AG04449 (cell line): Measurements from ENCODE around the gene MUC3A.
A peak's percentile ranks its signal among the peaks of the same experiment; 100 is the strongest.
"Not testable (repeated sequence)": the region's sequence is repeated elsewhere in the genome, so short reads cannot be mapped to it uniquely, and the experiment has no call there.

Experiments
- CTCF ChIA-PET: fragments of 350-600 bp; formaldehyde crosslinking; extraction: SDS; loops from one replicate; lab custom pipeline; 2021; ENCODE audit warnings: antibody characterized with exemption; lab: Yijun Ruan, JAX
- POLR2A ChIA-PET: fragments of 400-600, 350-600 bp; formaldehyde crosslinking; extraction: SDS; loops from one replicate; lab custom pipeline; 2020; ENCODE audit warnings: antibody characterized with exemption, inconsistent platforms; lab: Yijun Ruan, JAX
- DNase-seq: peaks from one replicate; pipeline ENCODE4 v3.0.0-alpha.2; 2010; ENCODE audit warnings: low read depth, low spot score
- H3K4me3 ChIP-seq: 2 replicates; pipeline ENCODE4 v1.5.1; 2011; ENCODE audit warnings: low read depth, mild to moderate bottlenecking, control low read depth, low read length
- TF ChIP-seq, protein P1 (sequence below): IDR thresholded peaks from one replicate; pipeline ENCODE4 v1.5.1; 2011; ENCODE audit warnings: mild to moderate bottlenecking, moderate library complexity, low read length, control low read depth, inconsistent platforms; ENCODE audit not compliant: insufficient read depth; ENCODE audit errors: missing control alignments

The MUC3A gene

DNA sequence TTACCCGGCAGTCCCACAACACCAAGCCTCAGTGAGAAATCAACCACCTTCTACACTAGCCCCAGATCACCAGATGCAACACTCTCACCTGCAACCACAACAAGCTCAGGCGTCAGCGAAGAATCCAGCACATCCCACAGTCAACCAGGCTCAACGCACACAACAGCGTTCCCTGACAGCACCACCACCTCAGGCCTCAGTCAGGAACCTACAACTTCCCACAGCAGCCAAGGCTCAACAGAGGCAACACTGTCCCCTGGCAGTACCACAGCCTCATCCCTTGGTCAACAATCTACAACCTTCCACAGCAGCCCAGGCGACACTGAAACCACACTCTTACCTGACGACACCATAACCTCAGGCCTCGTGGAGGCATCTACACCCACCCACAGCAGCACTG lies 53.0 kb downstream of the MUC3A start:
- POLR2A ChIA-PET, CTCF ChIA-PET, H3K4me3 ChIP-seq, DNase-seq: not testable (repeated sequence)

DNA sequence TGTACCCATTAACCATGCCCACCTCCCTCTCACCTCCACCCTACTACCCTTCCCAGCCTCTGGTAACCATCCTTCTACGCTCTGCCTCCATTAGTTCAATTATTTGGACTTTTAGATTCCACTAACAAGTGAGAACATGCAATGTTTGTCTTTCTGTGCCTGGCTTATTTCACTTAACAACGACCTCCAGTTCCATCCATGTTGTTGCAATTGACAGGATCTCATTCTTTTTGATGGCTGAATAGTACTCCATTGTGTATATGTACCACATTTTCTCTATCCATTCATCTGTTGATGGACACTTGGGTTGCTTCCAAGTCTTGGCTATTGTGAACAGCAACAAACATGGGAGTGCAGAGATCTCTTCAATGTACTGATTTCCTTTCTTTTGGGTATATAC lies 58.0 kb downstream of the MUC3A start:
- DNase-seq, CTCF ChIA-PET, H3K4me3 ChIP-seq, POLR2A ChIA-PET: not testable (repeated sequence)

DNA sequence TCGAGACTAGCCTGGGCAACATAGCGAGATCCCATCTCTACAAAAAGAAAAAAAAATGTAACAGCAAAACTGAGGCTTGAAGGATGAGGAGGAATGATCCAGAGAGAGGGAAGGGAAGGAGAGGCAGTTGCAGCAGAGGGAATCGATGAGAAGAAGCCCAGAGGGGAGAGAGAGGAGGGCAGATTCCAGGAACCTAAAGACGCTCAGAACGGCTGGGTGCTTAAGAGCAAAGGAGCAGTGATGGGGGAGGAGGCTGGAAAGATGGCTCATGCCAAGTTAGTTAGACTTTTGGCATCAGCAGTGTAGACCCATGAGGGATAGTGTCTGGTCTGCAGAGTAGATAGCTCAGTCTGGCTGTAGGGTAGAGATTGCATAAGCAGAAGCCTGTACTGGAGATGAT lies 60.3 kb downstream of the MUC3A start:
- CTCF ChIA-PET, result no interaction called here
- no peak overlapping the region for H3K4me3 ChIP-seq
- POLR2A ChIA-PET, result no interaction called here
- DNase-seq, result no peak
- TF ChIP-seq, protein P1, sequence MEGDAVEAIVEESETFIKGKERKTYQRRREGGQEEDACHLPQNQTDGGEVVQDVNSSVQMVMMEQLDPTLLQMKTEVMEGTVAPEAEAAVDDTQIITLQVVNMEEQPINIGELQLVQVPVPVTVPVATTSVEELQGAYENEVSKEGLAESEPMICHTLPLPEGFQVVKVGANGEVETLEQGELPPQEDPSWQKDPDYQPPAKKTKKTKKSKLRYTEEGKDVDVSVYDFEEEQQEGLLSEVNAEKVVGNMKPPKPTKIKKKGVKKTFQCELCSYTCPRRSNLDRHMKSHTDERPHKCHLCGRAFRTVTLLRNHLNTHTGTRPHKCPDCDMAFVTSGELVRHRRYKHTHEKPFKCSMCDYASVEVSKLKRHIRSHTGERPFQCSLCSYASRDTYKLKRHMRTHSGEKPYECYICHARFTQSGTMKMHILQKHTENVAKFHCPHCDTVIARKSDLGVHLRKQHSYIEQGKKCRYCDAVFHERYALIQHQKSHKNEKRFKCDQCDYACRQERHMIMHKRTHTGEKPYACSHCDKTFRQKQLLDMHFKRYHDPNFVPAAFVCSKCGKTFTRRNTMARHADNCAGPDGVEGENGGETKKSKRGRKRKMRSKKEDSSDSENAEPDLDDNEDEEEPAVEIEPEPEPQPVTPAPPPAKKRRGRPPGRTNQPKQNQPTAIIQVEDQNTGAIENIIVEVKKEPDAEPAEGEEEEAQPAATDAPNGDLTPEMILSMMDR, result no peak

DNA sequence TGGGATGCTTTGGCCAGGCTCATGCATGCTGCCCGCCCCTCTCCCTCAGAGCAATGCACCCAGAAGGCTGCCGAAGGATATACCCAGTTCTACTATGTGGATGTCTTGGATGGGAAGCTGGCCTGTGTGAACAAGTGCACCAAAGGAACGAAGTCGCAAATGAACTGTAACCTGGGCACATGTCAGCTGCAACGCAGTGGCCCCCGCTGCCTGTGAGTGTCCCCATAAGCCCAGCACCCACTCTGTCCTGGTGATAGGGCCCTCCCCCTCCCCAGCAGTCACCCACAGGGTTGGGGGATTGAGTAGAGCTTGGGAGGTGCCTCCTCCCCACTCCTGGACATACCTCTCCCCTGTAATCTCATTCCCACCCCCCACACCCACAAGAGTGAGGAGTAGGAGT lies 63.6 kb downstream of the MUC3A start:
- TF ChIP-seq, protein P1, result no peak
- CTCF ChIA-PET, result interaction anchor here (1.1 kb wide), 1 partner anchor 64 kb away, joined by 4 read pairs; no protein-coding TSS in a partner anchor
- DNase-seq, result no peak
- POLR2A ChIA-PET, result no interaction called here
- no peak overlapping the region for H3K4me3 ChIP-seq

DNA sequence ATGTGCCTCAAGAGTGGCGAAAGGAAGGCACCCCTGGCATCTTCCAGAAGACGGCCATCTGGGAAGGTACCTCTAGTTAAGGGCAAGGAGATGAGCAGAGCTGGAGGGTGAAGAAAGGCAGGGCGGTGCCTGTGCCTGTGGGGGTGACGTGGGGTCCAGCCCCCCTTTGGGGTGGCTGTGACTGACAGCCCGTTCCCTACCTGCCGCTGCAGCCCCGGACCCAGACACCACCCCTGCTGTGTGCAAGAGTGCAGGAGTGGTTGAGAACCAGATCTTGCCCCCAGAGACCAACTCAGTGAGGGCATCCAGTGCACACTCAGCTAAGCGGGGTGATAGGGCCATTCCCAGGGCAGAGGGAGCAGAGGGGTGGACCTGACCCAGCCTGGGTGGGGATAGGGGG lies 66.3 kb downstream of the MUC3A start:
- DNase-seq, result no peak
- ChIA-PET POLR2A (no interaction called here), CTCF (no interaction called here)
- no peak overlapping the region for H3K4me3 ChIP-seq
- TF ChIP-seq, protein P1, result no peak

DNA sequence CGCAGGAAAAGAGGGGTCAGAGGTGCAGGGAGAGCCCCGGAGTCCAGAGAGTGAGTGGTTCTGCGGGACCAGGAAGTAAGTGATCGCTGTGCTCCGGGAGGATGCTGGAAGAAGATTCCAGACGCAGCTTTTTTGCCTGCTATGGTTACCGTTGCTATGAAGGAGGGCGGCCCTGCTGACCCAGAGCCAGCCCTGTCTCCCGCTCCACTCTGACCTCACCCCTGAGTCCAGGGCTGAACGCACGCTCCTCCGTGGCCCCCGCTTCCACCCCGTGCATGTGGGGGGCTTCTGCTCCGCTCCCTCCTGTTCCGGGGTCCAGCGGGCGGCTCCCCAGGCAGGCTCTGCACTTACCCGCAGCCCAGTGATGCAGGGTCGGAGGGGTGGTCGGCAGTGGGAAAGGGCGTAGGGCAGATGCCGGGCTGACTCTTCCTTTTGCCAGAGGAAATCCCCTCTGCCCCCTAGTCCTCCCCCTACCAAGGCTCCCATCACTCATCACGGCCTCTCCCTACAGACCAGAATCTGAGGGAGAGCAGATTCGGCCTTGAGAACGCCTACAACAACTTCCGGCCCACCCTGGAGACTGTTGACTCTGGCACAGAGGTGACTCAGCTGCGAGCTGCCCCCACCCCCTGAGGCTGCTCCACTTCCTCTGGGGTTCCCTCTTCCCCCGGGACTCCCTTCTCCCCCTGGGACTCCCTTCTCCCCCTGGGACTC lies 67.9 kb downstream of the MUC3A start:
- TF ChIP-seq, protein P1, result no peak
- CTCF ChIA-PET, result no interaction called here
- DNase-seq, result peak; percentile 26
- POLR2A ChIA-PET, result interaction anchor here (0.5 to 0.8 kb wide), 2 partner anchors 42 to 337 kb away, joined by 3 read pairs; no protein-coding TSS in a partner anchor
- peak overlapping the region; percentile 69 for H3K4me3 ChIP-seq
